ENCODE results near the gene SH3PXD2B.

- TF ChIP-seq CTCF (conservative IDR thresholded peaks at IDR 0.05; ENCODE audit: low read length) (no peak), EZH2phosphoT487 (IDR thresholded peaks at IDR 0.05; ENCODE audit: borderline replicate concordance, low read depth, low read length) (no peak)
Measured at GRCh38 chr5:172441262-172441751, 13.0 kb downstream of the SH3PXD2B start.
